Activated naive CD8-positive, alpha-beta T cell treated with anti-CD3 and anti-CD28 coated beads, Interleukin-2, amount 50 U/mL, for 16 hours (primary cell): Measurements from ENCODE around the gene OCA2.

Source experiments
- DNase-seq: peaks from one replicate; pipeline ENCODE4 v3.0.0-alpha.2; 2020; ENCODE audit warnings: low read depth, low spot score

OCA2 gene

GRCh38 chr15:28079313-28079969 lies 19.7 kb downstream of the OCA2 start:
- DNase-seq, result no peak

GRCh38 chr15:28078191-28078719 lies 20.9 kb downstream of the OCA2 start:
- no peak for DNase-seq

GRCh38 chr15:28075573-28075972 lies 23.5 kb downstream of the OCA2 start:
- DNase-seq, result no peak

- no peak for DNase-seq
Measured at GRCh38 chr15:28068930-28069329, 30.2 kb downstream of the OCA2 start.

GRCh38 chr15:28066231-28066630 lies 32.9 kb downstream of the OCA2 start:
- no peak for DNase-seq

- no peak for DNase-seq
Measured at GRCh38 chr15:28060005-28060404, 39.1 kb downstream of the OCA2 start.

- no peak for DNase-seq
Measured at GRCh38 chr15:28058082-28058481, 41.0 kb downstream of the OCA2 start.

GRCh38 chr15:28051955-28052633 lies 47.0 kb downstream of the OCA2 start:
- no peak for DNase-seq

- no peak for DNase-seq
Measured at GRCh38 chr15:28049581-28049980, 49.5 kb downstream of the OCA2 start.

GRCh38 chr15:28047277-28047676 lies 51.8 kb downstream of the OCA2 start:
- no peak for DNase-seq

GRCh38 chr15:28044121-28044672 lies 54.9 kb downstream of the OCA2 start:
- no peak for DNase-seq

- DNase-seq, result no peak
Measured at GRCh38 chr15:28043691-28044091, 55.4 kb downstream of the OCA2 start.

GRCh38 chr15:28037969-28038590 lies 61.0 kb downstream of the OCA2 start:
- no peak for DNase-seq

- DNase-seq, result no peak
Measured at GRCh38 chr15:28033443-28033842, 65.7 kb downstream of the OCA2 start.

- DNase-seq, result no peak
Measured at GRCh38 chr15:28030801-28031200, 68.3 kb downstream of the OCA2 start.

GRCh38 chr15:28027714-28028076 lies 71.4 kb downstream of the OCA2 start:
- DNase-seq, result no peak

GRCh38 chr15:28026764-28027713 lies 72.1 kb downstream of the OCA2 start:
- no peak for DNase-seq

- DNase-seq, result no peak
Measured at GRCh38 chr15:28026221-28026620, 72.9 kb downstream of the OCA2 start.

- DNase-seq, result no peak
Measured at GRCh38 chr15:28025413-28025812, 73.7 kb downstream of the OCA2 start.

- DNase-seq, result no peak
Measured at GRCh38 chr15:28024889-28025250, 74.2 kb downstream of the OCA2 start.
